Muscle layer of colon (tissue), 2 donors: ENCODE measurements around the gene SAMD4A.

ENCODE experiments used
- H3K27ac ChIP-seq: one replicate; pipeline ENCODE4 v1.7.0; 2013; ENCODE audit warnings: low read depth, mild to moderate bottlenecking, low read length, moderate library complexity
- H3K27me3 ChIP-seq, 2 donors: one replicate each; pipeline ENCODE4 v1.7.0; 2013; ENCODE audit warnings: low read length in 2 of 2, mild to moderate bottlenecking in 2 of 2; ENCODE audit not compliant: insufficient read depth in 2 of 2, control insufficient read depth in 1 of 2
- H3K36me3 ChIP-seq: one replicate; pipeline ENCODE4 v1.7.0; 2013; ENCODE audit warnings: mild to moderate bottlenecking, low read length; ENCODE audit not compliant: insufficient read depth
- H3K4me1 ChIP-seq: one replicate; pipeline ENCODE4 v1.7.0; 2013; ENCODE audit warnings: mild to moderate bottlenecking, low read length; ENCODE audit not compliant: insufficient read depth
- H3K4me3 ChIP-seq, 2 donors: one replicate each; pipeline ENCODE4 v1.7.0; 2013; ENCODE audit warnings: low read length in 2 of 2, low read depth in 1 of 2, mild to moderate bottlenecking in 1 of 2, moderate library complexity in 1 of 2
- H3K9ac ChIP-seq: one replicate; pipeline ENCODE4 v1.7.0; 2013; ENCODE audit warnings: low read length
- H3K9me3 ChIP-seq: one replicate; pipeline ENCODE4 v1.7.0; 2013; ENCODE audit warnings: mild to moderate bottlenecking, low read length
- donor health status: abdominal sarcoma.
- donor health status: Adenocarcinoma of cecum.

The SAMD4A gene

DNA sequence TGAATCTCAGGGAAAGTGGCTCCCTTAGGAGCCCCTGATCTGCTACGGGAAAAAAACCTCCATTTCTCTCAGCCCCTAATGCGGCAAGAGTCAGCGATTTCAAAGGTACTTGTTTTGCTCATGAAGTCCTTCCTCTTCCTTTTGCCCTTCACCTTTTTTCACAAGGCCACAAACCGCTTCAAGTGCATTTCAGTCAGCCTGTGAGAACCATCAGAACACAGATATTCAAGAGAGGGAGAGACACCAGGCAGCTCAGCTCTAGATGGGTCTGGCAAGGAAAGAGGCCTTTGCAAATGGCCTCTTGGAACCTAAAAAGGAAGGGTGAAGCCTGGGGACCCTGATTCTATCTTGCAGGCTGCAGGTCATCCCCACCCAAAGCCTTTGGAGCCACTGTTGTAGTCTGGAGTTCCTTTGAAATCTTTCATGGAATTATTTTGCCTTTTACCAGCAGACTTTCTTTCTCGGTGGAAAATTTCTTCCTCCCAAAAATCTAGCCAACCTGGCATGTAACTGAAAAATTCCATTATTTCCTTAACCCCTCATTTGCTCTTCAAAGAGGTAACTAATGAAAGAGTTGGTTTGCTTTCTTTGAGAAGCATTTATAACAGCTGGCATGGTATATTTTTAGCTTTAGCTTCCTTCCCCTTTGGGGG, 145.0 kb downstream of the SAMD4A start:
- Histone ChIP-seq H3K27me3 (no peaks in the 10 kb centered on the region), H3K4me3 (no peak overlapping the region), H3K27ac (peak overlapping the region; percentile 35), H3K9me3 (no peaks in the 10 kb centered on the region), H3K4me1 (peaks cover 50% of the 10 kb centered on the region), H3K36me3 (no peaks in the 10 kb centered on the region), H3K9ac (no peak overlapping the region)

GRCh38 chr14:54712465-54713200, 145.7 kb downstream of the SAMD4A start:
- H3K36me3 ChIP-seq = no peaks in the 10 kb centered on the region
- H3K9ac ChIP-seq = no peak overlapping the region
- no peaks in the 10 kb centered on the region for H3K27me3 ChIP-seq
- peak overlapping the region; percentile 54 for H3K27ac ChIP-seq
- peaks cover 49% of the 10 kb centered on the region for H3K4me1 ChIP-seq
- H3K9me3 ChIP-seq = no peaks in the 10 kb centered on the region
- no peak overlapping the region for H3K4me3 ChIP-seq

- Histone ChIP-seq H3K4me3 (no peak overlapping the region), H3K27ac (peak overlapping the region; percentile 54), H3K9ac (no peak overlapping the region), H3K9me3 (no peaks in the 10 kb centered on the region), H3K27me3 (no peaks in the 10 kb centered on the region), H3K36me3 (no peaks in the 10 kb centered on the region), H3K4me1 (peaks cover 49% of the 10 kb centered on the region)
These were observed 146.5 kb downstream of the SAMD4A start for GRCh38 chr14:54713379-54713778.

DNA sequence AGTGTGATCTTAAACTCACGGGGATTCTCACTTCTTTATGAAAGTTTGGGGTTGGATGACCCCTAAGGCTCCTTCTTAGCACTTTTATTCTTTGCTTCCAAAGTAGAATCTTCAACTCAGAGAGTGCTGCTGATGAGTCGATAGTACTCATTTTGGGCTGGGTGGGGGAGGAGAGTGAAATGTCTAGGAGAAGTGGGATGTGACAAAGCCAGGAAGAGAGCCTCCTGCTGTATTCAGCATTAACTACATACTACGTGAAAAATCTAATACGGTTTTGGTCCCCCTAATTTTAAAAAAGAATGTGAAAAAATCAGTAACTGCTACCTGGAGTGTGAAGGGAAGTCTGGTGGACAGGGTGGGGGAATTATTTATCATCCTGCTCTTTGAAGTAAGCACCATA, 148.3 kb downstream of the SAMD4A start:
- H3K27ac ChIP-seq = no peak overlapping the region

GRCh38 chr14:54715811-54716210, 148.9 kb downstream of the SAMD4A start:
- Histone ChIP-seq H3K4me1 (peaks cover 54% of the 10 kb centered on the region), H3K9ac (no peak overlapping the region), H3K36me3 (no peaks in the 10 kb centered on the region), H3K27ac (no peak overlapping the region), H3K27me3 (no peaks in the 10 kb centered on the region), H3K9me3 (no peaks in the 10 kb centered on the region), H3K4me3 (no peak overlapping the region)

More for the DNA sequence above, 148.3 kb downstream of the SAMD4A start:
- no peaks in the 10 kb centered on the region for H3K9me3 ChIP-seq
- H3K27me3 ChIP-seq = no peaks in the 10 kb centered on the region
- no peak overlapping the region for H3K9ac ChIP-seq
- H3K4me3 ChIP-seq = no peak overlapping the region
- peaks cover 59% of the 10 kb centered on the region for H3K4me1 ChIP-seq
- no peaks in the 10 kb centered on the region for H3K36me3 ChIP-seq

DNA sequence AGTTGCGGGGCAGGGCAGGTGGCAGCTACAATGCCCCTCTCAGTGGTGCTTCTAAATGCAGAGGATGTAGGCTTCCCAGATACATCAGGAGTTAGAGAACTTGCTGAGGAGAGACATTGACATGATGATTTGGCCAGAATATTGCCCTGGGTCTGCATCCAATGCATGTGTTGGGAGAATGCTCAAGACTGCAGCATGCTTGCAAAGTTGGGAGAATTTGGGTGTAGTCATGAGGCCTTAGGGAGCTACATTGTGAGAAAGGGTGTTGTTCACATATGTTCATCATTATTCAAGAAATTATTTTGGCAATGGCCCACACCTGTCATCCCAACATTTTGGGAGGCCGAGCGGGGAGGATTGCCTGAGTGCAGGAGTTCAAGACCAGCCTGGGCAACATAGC, 149.9 kb downstream of the SAMD4A start:
- Histone ChIP-seq H3K4me1 (peaks cover 46% of the 10 kb centered on the region), H3K27ac (no peak overlapping the region)

DNA sequence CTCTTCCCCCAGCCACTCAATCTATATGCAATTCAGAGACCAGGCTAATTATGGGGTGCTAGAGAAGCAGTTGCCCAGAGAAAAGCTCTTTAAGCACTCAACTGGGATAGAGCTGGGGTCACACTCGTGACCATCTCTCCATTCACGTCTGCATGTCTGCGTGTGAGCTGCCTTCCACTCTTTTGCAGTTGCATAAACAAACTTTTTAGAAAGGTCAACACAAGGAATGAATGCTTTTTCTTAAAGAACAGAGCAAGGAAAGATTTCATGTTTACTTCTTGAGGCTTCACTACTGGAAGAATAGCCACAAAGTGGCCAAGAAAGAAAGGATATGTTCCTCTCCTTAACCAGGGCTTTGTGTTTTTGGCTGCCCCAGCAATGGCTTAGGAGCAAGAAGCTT, 151.1 kb downstream of the SAMD4A start:
- Histone ChIP-seq H3K9me3 (no peaks in the 10 kb centered on the region), H3K4me1 (peaks cover 35% of the 10 kb centered on the region), H3K27ac (no peak overlapping the region), H3K4me3 (no peak overlapping the region), H3K9ac (no peak overlapping the region), H3K27me3 (no peaks in the 10 kb centered on the region), H3K36me3 (no peaks in the 10 kb centered on the region)

More for the DNA sequence above, 149.9 kb downstream of the SAMD4A start:
- H3K36me3 ChIP-seq = no peaks in the 10 kb centered on the region
- no peaks in the 10 kb centered on the region for H3K9me3 ChIP-seq
- H3K27me3 ChIP-seq = no peaks in the 10 kb centered on the region
- no peak overlapping the region for H3K9ac ChIP-seq
- no peak overlapping the region for H3K4me3 ChIP-seq

GRCh38 chr14:54719406-54719805, 152.5 kb downstream of the SAMD4A start:
- Histone ChIP-seq H3K9me3 (no peaks in the 10 kb centered on the region), H3K27ac (no peak overlapping the region), H3K4me3 (no peak overlapping the region), H3K36me3 (no peaks in the 10 kb centered on the region), H3K27me3 (no peaks in the 10 kb centered on the region), H3K4me1 (peaks cover 27% of the 10 kb centered on the region), H3K9ac (no peak overlapping the region)

DNA sequence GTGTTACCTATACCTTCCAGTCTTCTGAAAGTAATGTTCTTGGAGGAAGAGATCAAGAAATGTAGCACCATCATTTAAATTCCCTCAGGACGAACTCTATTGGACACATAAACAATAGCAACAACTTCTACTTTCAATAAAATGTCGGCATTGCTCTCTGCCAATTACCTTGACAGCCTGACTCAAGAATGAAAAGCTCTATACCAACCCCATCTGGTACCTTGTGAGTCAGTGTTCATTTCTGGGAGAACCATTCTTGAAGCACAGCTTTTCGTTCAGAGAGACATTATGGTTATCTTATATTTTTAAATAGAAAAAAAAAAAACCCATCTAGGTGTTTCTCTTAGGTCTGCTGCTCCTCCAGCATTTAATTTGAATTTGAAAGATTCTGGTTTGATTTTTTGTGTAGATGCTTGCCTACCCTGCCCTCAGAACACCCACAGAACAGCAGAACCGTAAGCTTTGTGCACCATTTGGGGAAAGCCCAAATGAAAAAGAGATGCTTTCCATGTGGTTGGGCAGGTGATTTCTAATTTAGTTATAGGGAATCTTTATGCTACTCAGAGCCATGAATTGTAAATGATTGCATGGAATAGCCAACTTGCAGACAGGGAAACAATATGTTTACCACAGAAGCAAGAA, 156.0 kb downstream of the SAMD4A start:
- Histone ChIP-seq H3K9ac (no peak overlapping the region), H3K27me3 (no peaks in the 10 kb centered on the region), H3K27ac (no peak overlapping the region), H3K4me3 (no peak overlapping the region), H3K36me3 (no peaks in the 10 kb centered on the region), H3K4me1 (peaks cover 24% of the 10 kb centered on the region), H3K9me3 (no peaks in the 10 kb centered on the region)

- no peaks in the 10 kb centered on the region for H3K36me3 ChIP-seq
- H3K4me3 ChIP-seq = no peak overlapping the region
- no peak overlapping the region for H3K9ac ChIP-seq
- no peak overlapping the region for H3K27ac ChIP-seq
- peaks cover 24% of the 10 kb centered on the region for H3K4me1 ChIP-seq
- H3K9me3 ChIP-seq = no peaks in the 10 kb centered on the region
- H3K27me3 ChIP-seq = no peaks in the 10 kb centered on the region
These were observed 157.2 kb downstream of the SAMD4A start for GRCh38 chr14:54724123-54724522.

- Histone ChIP-seq H3K27ac (no peak overlapping the region), H3K9me3 (no peaks in the 10 kb centered on the region), H3K36me3 (no peaks in the 10 kb centered on the region), H3K4me1 (peaks cover 24% of the 10 kb centered on the region), H3K4me3 (no peak overlapping the region), H3K9ac (no peak overlapping the region), H3K27me3 (no peaks in the 10 kb centered on the region)
These were observed 157.9 kb downstream of the SAMD4A start for GRCh38 chr14:54724676-54725325.
